CD4-positive, alpha-beta T cell treated with Interferon gamma for 1 hour (primary cell): ENCODE results near the gene ATRAID.
A peak's percentile ranks its signal among the peaks of the same experiment; 100 is the strongest.
"Not testable (repeated sequence)": the region's sequence is repeated elsewhere in the genome, so short reads cannot be mapped to it uniquely, and the experiment has no call there.

Experiments
- DNase-seq: peaks from one replicate; pipeline ENCODE4 v3.0.0-alpha.2; 2020

ATRAID gene, protein sequence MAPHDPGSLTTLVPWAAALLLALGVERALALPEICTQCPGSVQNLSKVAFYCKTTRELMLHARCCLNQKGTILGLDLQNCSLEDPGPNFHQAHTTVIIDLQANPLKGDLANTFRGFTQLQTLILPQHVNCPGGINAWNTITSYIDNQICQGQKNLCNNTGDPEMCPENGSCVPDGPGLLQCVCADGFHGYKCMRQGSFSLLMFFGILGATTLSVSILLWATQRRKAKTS

GRCh38 chr2:27211943-27212625 is at the start of gene ATRAID, which contains the start of gene SLC5A6:
ATRAID (plus strand) TSS chr2:27212041; CDS start chr2:27212369, 328 bp downstream.
SLC5A6 (minus strand) TSS chr2:27212268; CDS start chr2:27207650, 4,618 bp downstream.
- peak; percentile 88 for DNase-seq

DNA sequence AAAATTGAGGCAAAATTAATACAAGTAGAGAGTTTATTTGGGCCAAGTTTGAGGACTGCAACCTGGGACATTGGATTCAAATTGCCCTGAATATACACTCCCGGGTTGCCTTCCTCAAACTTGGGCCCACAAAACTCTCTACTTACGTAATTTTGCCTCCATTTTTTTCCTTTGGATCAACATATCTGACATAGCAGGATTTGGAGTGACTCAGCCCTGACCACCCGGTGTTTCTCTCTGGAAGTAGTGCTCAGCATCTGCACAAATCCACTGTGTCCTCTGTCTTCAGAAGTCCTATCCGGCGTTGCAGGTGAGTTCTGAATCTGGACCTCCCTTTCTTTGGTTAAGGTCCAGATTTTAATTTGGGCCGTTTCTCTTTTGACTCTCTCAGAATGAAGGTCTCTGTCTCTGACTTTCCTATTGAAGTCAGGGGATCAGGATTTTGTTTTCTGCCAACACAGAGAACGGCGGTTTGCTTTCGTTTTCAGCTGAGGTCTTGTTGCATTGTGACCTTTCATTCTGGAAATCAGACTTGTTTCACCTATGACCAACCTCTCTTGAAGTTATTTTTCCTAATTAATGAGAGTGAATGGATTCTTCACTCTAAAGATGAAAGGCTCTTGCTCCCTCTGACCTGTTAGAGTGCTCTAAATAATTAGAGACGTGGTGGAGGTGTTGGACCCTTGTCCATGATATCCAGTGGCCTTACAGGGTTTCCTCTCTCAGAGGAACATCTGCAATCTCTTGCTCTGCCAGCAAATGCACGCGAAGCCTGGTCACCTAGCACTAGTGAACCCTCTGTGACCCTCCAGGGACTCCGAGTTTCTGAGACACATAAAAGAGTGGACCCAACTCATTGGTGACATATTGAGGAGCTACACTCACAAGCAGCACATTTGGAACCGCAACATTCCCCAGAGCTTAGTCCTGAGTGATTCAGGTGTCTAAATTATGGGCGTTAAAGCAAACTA is 49.4 kb upstream of the ATRAID start:
- DNase-seq: no peak

DNA sequence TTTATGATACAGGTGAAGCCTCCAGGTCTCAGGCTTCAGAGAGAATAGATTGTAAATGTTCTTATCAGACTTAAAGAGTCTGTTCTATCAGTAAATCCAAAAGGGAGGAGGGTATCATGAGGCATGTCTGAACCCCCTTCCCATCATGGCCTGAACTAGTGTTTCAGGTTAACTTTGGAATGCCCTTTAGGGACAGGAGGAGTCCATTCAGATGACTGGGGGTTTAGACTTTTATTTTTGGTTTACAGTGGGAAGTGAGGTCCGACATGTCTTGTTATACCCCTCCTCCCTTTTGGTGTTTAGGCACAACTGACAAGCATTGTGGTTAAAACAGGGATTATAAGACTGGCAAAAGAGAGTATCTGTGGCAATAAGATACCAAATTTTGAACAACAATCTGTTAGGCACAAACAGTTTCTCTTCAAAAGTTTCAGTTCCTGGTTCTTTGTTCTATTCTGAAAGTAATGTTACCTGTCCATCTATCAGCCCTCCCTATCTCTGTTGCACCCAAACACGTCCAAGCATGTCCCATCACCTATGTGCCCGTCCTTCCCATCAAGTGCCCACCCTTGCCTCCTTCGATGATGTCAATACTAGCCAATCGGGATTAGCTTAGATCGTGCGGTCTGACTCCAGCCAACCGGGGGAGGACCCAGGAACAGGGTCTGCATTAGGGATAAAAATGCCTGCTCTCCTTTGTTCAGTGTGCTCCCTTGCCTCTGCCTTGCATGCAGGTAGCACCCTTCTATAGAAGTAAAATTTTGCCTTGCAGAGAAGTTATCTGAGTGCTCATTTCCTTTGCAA is 46.7 kb upstream of the ATRAID start:
- no peak for DNase-seq

- DNase-seq: no peak
Observed at GRCh38 chr2:27170581-27171337, 41.1 kb upstream of the ATRAID start.

GRCh38 chr2:27171351-27171848 is 40.4 kb upstream of the ATRAID start:
- no peak for DNase-seq

- no peak for DNase-seq
Observed at GRCh38 chr2:27174638-27175037, 37.2 kb upstream of the ATRAID start.

DNA sequence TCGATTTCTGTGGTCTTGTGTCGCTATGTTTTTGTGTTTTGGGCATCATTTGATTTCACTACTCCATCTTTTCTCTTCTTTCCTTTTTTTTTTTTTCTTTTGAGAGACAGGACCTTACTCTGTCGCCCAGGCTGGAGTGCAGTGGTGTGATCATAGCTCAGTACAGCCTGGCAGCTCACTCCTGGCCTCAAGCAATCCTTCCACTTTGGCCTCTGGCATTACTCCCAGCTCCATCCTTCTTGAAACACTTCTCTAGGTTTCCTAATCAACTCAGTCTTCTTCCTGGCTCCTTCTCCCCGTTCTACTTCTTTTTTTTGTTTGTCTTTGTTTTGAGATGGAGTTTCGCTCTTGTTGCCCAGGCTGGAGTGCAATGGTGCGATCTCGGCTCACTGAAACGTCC is 36.5 kb upstream of the ATRAID start:
- DNase-seq: no peak

DNA sequence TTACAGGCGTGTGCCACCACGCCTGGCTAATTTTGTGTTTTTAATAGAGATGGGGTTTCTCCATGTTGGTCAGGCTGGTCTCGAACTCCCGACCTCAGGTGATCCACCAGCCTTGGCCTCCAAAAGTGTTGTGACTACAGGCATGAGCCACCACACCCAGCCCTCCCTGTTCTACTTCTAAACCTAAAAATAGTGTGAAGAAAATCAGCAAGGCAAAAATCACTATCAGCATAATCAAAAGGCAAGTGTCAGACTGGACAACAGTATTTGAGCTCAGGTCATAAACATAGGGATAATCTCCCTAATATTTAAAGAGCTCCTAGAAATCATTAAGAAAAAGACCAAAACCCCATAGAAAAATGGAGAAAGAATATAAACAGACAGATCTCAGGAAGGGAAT is 36.1 kb upstream of the ATRAID start:
- DNase-seq: not testable (repeated sequence)

- DNase-seq: no peak
Observed at GRCh38 chr2:27177441-27178351, 34.1 kb upstream of the ATRAID start.

GRCh38 chr2:27178469-27178868 is 33.4 kb upstream of the ATRAID start:
- DNase-seq: no peak

GRCh38 chr2:27179344-27180000 is 32.4 kb upstream of the ATRAID start:
- no peak for DNase-seq

DNA sequence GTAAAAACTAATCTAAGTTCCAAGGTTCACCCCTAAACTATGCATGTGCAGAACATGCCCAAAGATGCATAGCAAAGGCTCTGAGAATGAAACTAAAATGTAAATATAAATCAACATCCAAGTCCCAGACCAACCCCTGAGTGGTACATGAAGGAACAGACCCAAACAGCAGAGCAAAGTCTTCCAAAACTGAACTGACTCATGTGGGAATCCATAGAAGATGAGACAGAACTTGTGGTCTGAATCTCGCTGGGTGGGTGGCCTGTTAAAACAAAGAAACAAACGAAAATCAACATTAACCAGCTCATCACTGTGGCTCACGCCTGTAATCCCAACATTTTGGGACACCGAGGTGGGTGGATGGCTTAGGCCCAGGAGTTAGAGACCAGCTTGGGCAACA is 29.5 kb upstream of the ATRAID start:
- DNase-seq: no peak

GRCh38 chr2:27184115-27184514 is 27.7 kb upstream of the ATRAID start:
- no peak for DNase-seq

GRCh38 chr2:27185331-27186026 is 26.4 kb upstream of the ATRAID start:
- DNase-seq: no peak

GRCh38 chr2:27186613-27187345 is 25.1 kb upstream of the ATRAID start:
- DNase-seq: no peak

- no peak for DNase-seq
Observed at GRCh38 chr2:27189989-27190388, 21.9 kb upstream of the ATRAID start.

- peak; percentile 31 for DNase-seq
Observed at GRCh38 chr2:27191070-27191829, 20.6 kb upstream of the ATRAID start.
